Fibroblast of lung (primary cell): ENCODE data around the gene TMEM116. TPM values are rescaled to one million over a fixed set of nuclear protein-coding genes. Genes with fewer than 3 reads are reported as not detected.
A peak's percentile ranks its signal among the peaks of the same experiment; 100 is the strongest.

ENCODE experiments used
- DNase-seq, 2 donors: peaks; one replicate each; pipeline versions ENCODE4 v3.0.0 to v3.0.0-alpha.2; 2010; ENCODE audit warnings: low read depth in 2 of 2
- H2AFZ ChIP-seq: 2 replicates; pipeline ENCODE4 v1.5.1; 2012; ENCODE audit warnings: low read length, control low read depth, inconsistent platforms
- H3K27ac ChIP-seq: 2 replicates; pipeline ENCODE4 v1.5.1; 2011; ENCODE audit warnings: low read length, control low read depth; ENCODE audit not compliant: insufficient read depth
- H3K27me3 ChIP-seq: 2 replicates; pipeline ENCODE4 v1.5.1; 2011; ENCODE audit warnings: mild to moderate bottlenecking, low read length; ENCODE audit not compliant: control insufficient read depth, insufficient read depth
- H3K36me3 ChIP-seq: 2 replicates; pipeline ENCODE4 v1.5.1; 2011; ENCODE audit warnings: low read length; ENCODE audit not compliant: control insufficient read depth, insufficient read depth
- H3K4me1 ChIP-seq: 2 replicates; pipeline ENCODE4 v1.5.1; 2011; ENCODE audit warnings: low read length; ENCODE audit not compliant: control insufficient read depth, insufficient read depth; ENCODE audit errors: extremely low read depth
- H3K4me2 ChIP-seq: 2 replicates; pipeline ENCODE4 v1.5.1; 2011; ENCODE audit warnings: low read length, control low read depth; ENCODE audit not compliant: insufficient read depth; ENCODE audit errors: extremely low read depth
- H3K4me3 ChIP-seq, 4 experiments: fragments of 200-600 bp in 1 of 4; sonication (generic) in 1 of 4; replicated peaks in 1 of 4; 2 replicates each; pipeline ENCODE4 v1.5.1; 2011 to 2016; ENCODE audit warnings: low read length in 4 of 4, low read depth in 3 of 4, mild to moderate bottlenecking in 3 of 4, control low read depth in 2 of 4, inconsistent platforms in 1 of 4, mixed read lengths in 1 of 4; ENCODE audit not compliant: insufficient read depth in 1 of 4; ENCODE audit errors: control extremely low read depth in 1 of 4
- H3K79me2 ChIP-seq: 2 replicates; pipeline ENCODE4 v1.5.1; 2012; ENCODE audit warnings: mild to moderate bottlenecking, low read length, inconsistent platforms; ENCODE audit not compliant: control insufficient read depth, insufficient read depth
- H3K9ac ChIP-seq: 2 replicates; pipeline ENCODE4 v1.5.1; 2011; ENCODE audit warnings: mild to moderate bottlenecking, low read length, control low read depth; ENCODE audit not compliant: insufficient read depth
- H3K9me3 ChIP-seq: 2 replicates; pipeline ENCODE4 v1.5.1; 2012; ENCODE audit warnings: low read depth, low read length; ENCODE audit not compliant: control insufficient read depth, insufficient read depth
- H4K20me1 ChIP-seq: 2 replicates; pipeline ENCODE4 v1.5.1; 2011; ENCODE audit warnings: low read length; ENCODE audit not compliant: control insufficient read depth, insufficient read depth; ENCODE audit errors: extremely low read depth
- EZH2 ChIP-seq: IDR thresholded peaks from 2 replicates; pipeline ENCODE4 v1.5.1; 2012; ENCODE audit warnings: low read length, control low read depth, mild to moderate bottlenecking; ENCODE audit errors: missing control alignments
- polyA plus RNA-seq, 2 donors: library from polyadenylated mRNA; depleted of rRNA in 1 of 2; stranded (reverse) in 1 of 2; unstranded in 1 of 2; fragments of >200 nt; gene quantifications; 2 replicates each; pipeline ENCODE4 v1.2.1, GENCODE V29; 2011 to 2012; ENCODE audit warnings: missing spikeins in 1 of 2
- total RNA-seq: library from RNA; depleted of rRNA; stranded (reverse); fragments of >200 nt; gene quantifications from 2 replicates; pipeline ENCODE4 v1.2.1, GENCODE V29; 2014
- TF ChIP-seq, protein P1 (sequence below), 2 donors: IDR thresholded peaks in 1 of 2; conservative IDR thresholded peaks in 1 of 2; 1 replicate in 1 of 2; 2 replicates in 1 of 2; pipeline ENCODE4 v1.5.1; 2011 to 2012; ENCODE audit warnings: low read length in 2 of 2, control low read depth in 1 of 2, inconsistent platforms in 1 of 2, low read depth in 1 of 2, mild to moderate bottlenecking in 1 of 2

Gene TMEM116
- total and polyA plus RNA-seq, 2 donors (not counting 1 experiment from before 2014, with no cell fraction given) = 7.8 to 21.8 TPM

DNA sequence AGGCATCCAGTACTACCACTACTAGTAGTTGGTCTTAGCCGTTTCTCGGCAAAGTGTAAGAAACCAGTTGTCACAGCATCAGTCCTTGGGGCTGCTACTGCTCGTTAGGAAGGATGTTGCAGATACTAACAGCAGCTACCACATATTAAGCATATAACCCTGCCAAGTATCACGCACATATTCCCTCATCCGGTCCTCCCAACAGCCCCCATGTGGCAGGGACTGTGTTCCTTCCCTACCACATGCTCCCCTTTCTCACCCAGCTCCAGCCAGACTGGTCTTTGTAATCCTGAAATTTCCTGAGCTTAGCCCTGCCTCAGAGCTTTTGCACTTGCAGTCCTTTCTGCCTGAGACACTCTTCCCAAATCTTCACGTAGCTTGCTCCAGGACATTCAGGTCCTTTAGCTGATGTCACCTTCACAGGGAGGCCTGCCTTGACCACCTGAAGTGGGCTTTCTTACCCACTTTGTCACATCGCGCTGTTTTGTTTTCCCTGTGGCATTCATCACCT lies 8.0 kb upstream of the TMEM116 start:
- Histone ChIP-seq H3K27me3 (no peaks in the 10 kb centered on the region), H3K36me3 (peaks cover 16% of the 10 kb centered on the region), H3K9ac (no peak overlapping the region), H2AFZ (no peak overlapping the region), H3K4me3 (no peak overlapping the region), H3K4me1 (peaks cover 14% of the 10 kb centered on the region), H4K20me1 (no peaks in the 10 kb centered on the region), H3K9me3 (no peaks in the 10 kb centered on the region), H3K4me2 (no peak overlapping the region), H3K79me2 (peaks cover 41% of the 10 kb centered on the region), H3K27ac (no peak overlapping the region)
- no peak for DNase-seq
- TF ChIP-seq EZH2 = no peak
- TF ChIP-seq, protein P1, sequence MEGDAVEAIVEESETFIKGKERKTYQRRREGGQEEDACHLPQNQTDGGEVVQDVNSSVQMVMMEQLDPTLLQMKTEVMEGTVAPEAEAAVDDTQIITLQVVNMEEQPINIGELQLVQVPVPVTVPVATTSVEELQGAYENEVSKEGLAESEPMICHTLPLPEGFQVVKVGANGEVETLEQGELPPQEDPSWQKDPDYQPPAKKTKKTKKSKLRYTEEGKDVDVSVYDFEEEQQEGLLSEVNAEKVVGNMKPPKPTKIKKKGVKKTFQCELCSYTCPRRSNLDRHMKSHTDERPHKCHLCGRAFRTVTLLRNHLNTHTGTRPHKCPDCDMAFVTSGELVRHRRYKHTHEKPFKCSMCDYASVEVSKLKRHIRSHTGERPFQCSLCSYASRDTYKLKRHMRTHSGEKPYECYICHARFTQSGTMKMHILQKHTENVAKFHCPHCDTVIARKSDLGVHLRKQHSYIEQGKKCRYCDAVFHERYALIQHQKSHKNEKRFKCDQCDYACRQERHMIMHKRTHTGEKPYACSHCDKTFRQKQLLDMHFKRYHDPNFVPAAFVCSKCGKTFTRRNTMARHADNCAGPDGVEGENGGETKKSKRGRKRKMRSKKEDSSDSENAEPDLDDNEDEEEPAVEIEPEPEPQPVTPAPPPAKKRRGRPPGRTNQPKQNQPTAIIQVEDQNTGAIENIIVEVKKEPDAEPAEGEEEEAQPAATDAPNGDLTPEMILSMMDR (conservative IDR thresholded peaks at IDR 0.05 in 1 of 2, IDR thresholded peaks at IDR 0.05 in 1 of 2; ENCODE audit: low read depth in 1 of 2, low read length in 2 of 2) = no peak

DNA sequence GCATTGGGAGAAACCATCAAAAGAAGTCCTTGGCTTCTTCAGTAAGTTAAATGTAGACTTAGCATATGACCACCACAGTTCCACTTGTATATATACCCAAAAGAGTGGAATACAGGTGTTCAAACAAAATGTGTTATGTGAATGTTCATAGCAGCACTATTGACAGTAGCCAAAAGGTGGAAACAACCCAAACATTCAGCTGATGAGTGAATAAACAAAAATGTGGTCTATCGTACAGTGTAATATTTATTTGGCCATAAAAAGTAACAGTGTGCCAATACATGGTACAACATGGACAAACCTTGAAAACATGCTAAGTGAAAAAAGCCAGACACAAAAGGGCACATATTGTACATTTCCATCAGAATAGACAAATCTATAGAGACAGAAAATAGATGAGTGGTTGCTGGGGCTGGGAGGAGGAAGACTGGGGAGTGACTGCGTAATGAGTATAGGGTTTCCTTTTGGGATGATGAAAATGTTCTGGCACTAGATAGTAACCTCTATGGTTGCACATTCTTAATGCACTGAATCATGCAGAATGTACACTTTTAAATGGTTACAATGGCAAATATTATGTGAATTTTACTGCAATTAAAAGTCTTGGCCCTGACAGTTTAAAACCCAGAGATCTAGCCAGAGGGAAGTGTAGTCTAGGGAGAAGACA lies 5.7 kb upstream of the TMEM116 start:
- no peaks in the 10 kb centered on the region for H4K20me1 ChIP-seq
- TF ChIP-seq, protein P1 (conservative IDR thresholded peaks at IDR 0.05 in 1 of 2, IDR thresholded peaks at IDR 0.05 in 1 of 2; ENCODE audit: low read depth in 1 of 2, low read length in 2 of 2) = no peak
- no peak for TF ChIP-seq EZH2
- no peaks in the 10 kb centered on the region for H3K27me3 ChIP-seq
- H3K4me3 ChIP-seq = peak overlapping the region in 1 of 4 experiments; percentile 25
- no peak overlapping the region for H3K9ac ChIP-seq
- H3K79me2 ChIP-seq = peaks cover 58% of the 10 kb centered on the region
- H3K4me2 ChIP-seq = peak overlapping the region; percentile 11
- peak; percentile 73 to 90 for DNase-seq
- peaks cover 14% of the 10 kb centered on the region for H3K36me3 ChIP-seq
- peaks cover 17% of the 10 kb centered on the region for H3K4me1 ChIP-seq
- H2AFZ ChIP-seq = no peak overlapping the region
- H3K27ac ChIP-seq = peak overlapping the region; percentile 55
- H3K9me3 ChIP-seq = no peaks in the 10 kb centered on the region

DNA sequence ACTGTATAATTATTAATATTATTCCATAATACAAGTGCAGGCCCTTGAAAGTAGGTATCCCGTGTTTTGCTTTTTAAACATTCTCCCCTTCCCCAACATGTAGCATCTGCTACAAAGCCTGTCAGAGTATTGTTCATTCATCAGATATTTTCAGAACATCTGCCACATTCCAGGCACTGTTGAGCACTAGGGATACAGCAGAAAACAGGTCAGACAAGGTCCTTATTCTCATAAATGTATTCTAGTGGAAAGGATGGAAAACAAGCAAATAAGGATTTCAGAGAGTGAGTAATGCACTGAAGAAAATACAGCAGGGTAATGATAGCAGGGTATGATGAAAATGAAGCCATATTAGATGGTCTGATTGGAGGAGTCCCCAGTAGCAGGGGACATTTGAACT lies 4.1 kb upstream of the TMEM116 start:
- H3K4me3 ChIP-seq = no peak overlapping the region
- H3K27ac ChIP-seq = no peak overlapping the region
- DNase-seq = no peak
- no peak overlapping the region for H2AFZ ChIP-seq
- TF ChIP-seq, protein P1 (conservative IDR thresholded peaks at IDR 0.05 in 1 of 2, IDR thresholded peaks at IDR 0.05 in 1 of 2; ENCODE audit: low read depth in 1 of 2, low read length in 2 of 2) = no peak
- TF ChIP-seq EZH2 = no peak
- H3K79me2 ChIP-seq = peaks cover 62% of the 10 kb centered on the region
- H3K9ac ChIP-seq = no peak overlapping the region
- H3K4me2 ChIP-seq = no peak overlapping the region
- H4K20me1 ChIP-seq = no peaks in the 10 kb centered on the region
- no peaks in the 10 kb centered on the region for H3K9me3 ChIP-seq
- no peaks in the 10 kb centered on the region for H3K27me3 ChIP-seq
- peaks cover 11% of the 10 kb centered on the region for H3K36me3 ChIP-seq
- peaks cover 17% of the 10 kb centered on the region for H3K4me1 ChIP-seq
